ENCODE measurements around the gene GNG12.

DNA sequence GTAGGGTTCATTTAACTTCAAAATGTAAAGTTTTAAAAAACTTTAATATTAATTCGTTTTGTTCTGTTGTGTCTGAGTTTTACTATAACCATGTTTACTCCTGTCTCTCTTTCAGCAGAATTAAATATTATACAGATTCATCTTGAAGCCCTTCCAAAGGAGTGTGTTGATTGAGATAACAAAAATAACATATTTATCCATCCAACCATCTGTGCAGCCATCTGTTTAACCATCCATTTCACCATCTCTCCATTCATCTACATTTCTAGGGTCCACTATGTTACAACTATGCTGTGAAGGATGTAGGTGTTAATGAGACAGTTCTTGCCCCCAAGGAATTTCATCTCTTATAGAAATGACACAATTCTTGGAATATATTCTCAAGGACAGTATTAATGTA is 36.0 kb upstream of the GNG12 start:
- TF ChIP-seq POLR2A (IDR thresholded peaks at IDR 0.05): no peak
- TF ChIP-seq, protein P1, sequence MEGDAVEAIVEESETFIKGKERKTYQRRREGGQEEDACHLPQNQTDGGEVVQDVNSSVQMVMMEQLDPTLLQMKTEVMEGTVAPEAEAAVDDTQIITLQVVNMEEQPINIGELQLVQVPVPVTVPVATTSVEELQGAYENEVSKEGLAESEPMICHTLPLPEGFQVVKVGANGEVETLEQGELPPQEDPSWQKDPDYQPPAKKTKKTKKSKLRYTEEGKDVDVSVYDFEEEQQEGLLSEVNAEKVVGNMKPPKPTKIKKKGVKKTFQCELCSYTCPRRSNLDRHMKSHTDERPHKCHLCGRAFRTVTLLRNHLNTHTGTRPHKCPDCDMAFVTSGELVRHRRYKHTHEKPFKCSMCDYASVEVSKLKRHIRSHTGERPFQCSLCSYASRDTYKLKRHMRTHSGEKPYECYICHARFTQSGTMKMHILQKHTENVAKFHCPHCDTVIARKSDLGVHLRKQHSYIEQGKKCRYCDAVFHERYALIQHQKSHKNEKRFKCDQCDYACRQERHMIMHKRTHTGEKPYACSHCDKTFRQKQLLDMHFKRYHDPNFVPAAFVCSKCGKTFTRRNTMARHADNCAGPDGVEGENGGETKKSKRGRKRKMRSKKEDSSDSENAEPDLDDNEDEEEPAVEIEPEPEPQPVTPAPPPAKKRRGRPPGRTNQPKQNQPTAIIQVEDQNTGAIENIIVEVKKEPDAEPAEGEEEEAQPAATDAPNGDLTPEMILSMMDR (IDR thresholded peaks at IDR 0.05): no peak

Data from heart left ventricle (tissue), 13 donors.